ENCODE measurements around the gene EXOSC2. TPM values are rescaled to one million over a fixed set of nuclear protein-coding genes. Genes with fewer than 3 reads are reported as not detected.
A peak's percentile ranks its signal among the peaks of the same experiment; 100 is the strongest.

The EXOSC2 gene
- total and polyA plus RNA-seq, 2 of the 13 experiments (the other 11 are each of a cell fraction or from before 2014, with no cell fraction given) = 27.5 to 63.8 TPM

DNA sequence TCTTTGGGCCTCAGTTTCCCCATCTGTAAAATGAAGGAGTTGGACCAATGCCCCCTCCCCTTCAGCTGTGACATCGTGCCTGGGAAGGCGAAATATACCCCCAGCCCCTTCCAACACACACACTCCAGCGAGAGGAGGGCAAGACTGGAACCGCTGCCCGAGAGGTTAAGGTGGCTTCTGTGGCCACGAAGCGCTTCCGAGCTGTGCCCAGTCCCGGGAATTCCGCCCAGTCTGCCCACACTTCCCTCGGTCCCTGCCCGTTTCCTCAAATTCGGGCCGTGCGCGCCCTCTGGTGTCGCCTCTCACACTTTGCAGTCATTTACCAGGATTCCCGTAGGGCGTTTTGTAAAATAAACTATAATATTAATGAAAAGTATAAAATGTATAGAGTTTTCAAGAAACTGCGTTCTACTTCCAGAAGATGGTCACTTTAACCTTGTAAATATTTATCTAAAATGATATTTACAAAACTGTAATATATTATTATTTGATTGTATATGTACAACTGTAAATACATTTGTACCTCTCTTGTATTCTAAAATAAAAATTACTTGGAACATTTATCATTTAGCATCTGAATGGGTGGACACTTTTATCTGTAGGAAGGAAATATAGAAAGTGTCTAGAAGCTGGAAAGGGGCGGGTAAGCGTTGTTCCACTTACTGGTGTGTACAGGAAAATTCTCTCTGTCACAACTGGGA lies 11.0 kb upstream of the EXOSC2 start (continued):
- TF ChIP-seq, protein P1, sequence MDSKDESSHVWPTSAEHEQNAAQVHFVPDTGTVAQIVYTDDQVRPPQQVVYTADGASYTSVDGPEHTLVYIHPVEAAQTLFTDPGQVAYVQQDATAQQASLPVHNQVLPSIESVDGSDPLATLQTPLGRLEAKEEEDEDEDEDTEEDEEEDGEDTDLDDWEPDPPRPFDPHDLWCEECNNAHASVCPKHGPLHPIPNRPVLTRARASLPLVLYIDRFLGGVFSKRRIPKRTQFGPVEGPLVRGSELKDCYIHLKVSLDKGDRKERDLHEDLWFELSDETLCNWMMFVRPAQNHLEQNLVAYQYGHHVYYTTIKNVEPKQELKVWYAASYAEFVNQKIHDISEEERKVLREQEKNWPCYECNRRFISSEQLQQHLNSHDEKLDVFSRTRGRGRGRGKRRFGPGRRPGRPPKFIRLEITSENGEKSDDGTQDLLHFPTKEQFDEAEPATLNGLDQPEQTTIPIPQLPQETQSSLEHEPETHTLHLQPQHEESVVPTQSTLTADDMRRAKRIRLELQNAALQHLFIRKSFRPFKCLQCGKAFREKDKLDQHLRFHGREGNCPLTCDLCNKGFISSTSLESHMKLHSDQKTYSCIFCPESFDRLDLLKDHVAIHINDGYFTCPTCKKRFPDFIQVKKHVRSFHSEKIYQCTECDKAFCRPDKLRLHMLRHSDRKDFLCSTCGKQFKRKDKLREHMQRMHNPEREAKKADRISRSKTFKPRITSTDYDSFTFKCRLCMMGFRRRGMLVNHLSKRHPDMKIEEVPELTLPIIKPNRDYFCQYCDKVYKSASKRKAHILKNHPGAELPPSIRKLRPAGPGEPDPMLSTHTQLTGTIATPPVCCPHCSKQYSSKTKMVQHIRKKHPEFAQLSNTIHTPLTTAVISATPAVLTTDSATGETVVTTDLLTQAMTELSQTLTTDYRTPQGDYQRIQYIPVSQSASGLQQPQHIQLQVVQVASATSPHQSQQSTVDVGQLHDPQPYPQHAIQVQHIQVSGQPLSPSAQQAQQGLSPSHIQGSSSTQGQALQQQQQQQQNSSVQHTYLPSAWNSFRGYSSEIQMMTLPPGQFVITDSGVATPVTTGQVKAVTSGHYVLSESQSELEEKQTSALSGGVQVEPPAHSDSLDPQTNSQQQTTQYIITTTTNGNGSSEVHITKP (CRISPR knock-in tag; IDR thresholded peaks at IDR 0.05; ENCODE audit: low read depth) = no peak
- TF ChIP-seq ZMYM4 (CRISPR knock-in tag; IDR thresholded peaks at IDR 0.05) (no peak), CBFB (CRISPR knock-in tag; IDR thresholded peaks at IDR 0.05) (no peak), POGZ (CRISPR knock-in tag; IDR thresholded peaks at IDR 0.05) (no peak), GTF2F1 (IDR thresholded peaks at IDR 0.05; ENCODE audit: low read length) (no peak), ZNF207 (IDR thresholded peaks at IDR 0.05; ENCODE audit: borderline replicate concordance) (no peak), MYNN (CRISPR knock-in tag; IDR thresholded peaks at IDR 0.05; ENCODE audit: low read depth) (no peak), RFXAP (CRISPR knock-in tag; IDR thresholded peaks at IDR 0.05; ENCODE audit: borderline replicate concordance) (0 out of 2 replicates have a peak, but pooled peaks have one; percentile 42), ARNT2 (CRISPR knock-in tag; IDR thresholded peaks at IDR 0.05; ENCODE audit: low read depth) (no peak), RAD21 (CRISPR knock-in tag; IDR thresholded peaks at IDR 0.05) (peak; percentile 74), ZNF432 (CRISPR knock-in tag; IDR thresholded peaks at IDR 0.05; ENCODE audit: borderline replicate concordance) (no peak), ZNF34 (CRISPR knock-in tag; IDR thresholded peaks at IDR 0.05; ENCODE audit: borderline replicate concordance) (no peak), ZNF510 (CRISPR knock-in tag; IDR thresholded peaks at IDR 0.05; ENCODE audit: low read depth) (no peak), MAZ (IDR thresholded peaks at IDR 0.05; ENCODE audit: borderline replicate concordance, low read depth, low read length) (no peak), MAZ (CRISPR knock-in tag; IDR thresholded peaks at IDR 0.05; ENCODE audit: low read depth) (no peak; the same call in 1 of the 2 replicates), SSRP1 (CRISPR knock-in tag; IDR thresholded peaks at IDR 0.05) (no peak), KLF12 (CRISPR knock-in tag; IDR thresholded peaks at IDR 0.05; ENCODE audit: borderline replicate concordance) (no peak), YEATS4 (CRISPR knock-in tag; IDR thresholded peaks at IDR 0.05; ENCODE audit: borderline replicate concordance) (no peak), NFKB2 (CRISPR knock-in tag; IDR thresholded peaks at IDR 0.05; ENCODE audit: borderline replicate concordance) (no peak), TOPORS (CRISPR knock-in tag; IDR thresholded peaks at IDR 0.05) (0 out of 2 replicates have a peak, but pooled peaks have one; percentile 39), ZNF83 (CRISPR knock-in tag; IDR thresholded peaks at IDR 0.05; ENCODE audit: borderline replicate concordance) (no peak)
- TF ChIP-seq, protein P2, sequence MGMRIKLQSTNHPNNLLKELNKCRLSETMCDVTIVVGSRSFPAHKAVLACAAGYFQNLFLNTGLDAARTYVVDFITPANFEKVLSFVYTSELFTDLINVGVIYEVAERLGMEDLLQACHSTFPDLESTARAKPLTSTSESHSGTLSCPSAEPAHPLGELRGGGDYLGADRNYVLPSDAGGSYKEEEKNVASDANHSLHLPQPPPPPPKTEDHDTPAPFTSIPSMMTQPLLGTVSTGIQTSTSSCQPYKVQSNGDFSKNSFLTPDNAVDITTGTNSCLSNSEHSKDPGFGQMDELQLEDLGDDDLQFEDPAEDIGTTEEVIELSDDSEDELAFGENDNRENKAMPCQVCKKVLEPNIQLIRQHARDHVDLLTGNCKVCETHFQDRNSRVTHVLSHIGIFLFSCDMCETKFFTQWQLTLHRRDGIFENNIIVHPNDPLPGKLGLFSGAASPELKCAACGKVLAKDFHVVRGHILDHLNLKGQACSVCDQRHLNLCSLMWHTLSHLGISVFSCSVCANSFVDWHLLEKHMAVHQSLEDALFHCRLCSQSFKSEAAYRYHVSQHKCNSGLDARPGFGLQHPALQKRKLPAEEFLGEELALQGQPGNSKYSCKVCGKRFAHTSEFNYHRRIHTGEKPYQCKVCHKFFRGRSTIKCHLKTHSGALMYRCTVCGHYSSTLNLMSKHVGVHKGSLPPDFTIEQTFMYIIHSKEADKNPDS (CRISPR knock-in tag; IDR thresholded peaks at IDR 0.05) = no peak
- TF ChIP-seq, protein P3, sequence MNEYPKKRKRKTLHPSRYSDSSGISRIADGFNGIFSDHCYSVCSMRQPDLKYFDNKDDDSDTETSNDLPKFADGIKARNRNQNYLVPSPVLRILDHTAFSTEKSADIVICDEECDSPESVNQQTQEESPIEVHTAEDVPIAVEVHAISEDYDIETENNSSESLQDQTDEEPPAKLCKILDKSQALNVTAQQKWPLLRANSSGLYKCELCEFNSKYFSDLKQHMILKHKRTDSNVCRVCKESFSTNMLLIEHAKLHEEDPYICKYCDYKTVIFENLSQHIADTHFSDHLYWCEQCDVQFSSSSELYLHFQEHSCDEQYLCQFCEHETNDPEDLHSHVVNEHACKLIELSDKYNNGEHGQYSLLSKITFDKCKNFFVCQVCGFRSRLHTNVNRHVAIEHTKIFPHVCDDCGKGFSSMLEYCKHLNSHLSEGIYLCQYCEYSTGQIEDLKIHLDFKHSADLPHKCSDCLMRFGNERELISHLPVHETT (CRISPR knock-in tag; conservative IDR thresholded peaks at IDR 0.05) = no peak
- TF ChIP-seq, protein P4, sequence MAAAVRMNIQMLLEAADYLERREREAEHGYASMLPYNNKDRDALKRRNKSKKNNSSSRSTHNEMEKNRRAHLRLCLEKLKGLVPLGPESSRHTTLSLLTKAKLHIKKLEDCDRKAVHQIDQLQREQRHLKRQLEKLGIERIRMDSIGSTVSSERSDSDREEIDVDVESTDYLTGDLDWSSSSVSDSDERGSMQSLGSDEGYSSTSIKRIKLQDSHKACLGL (CRISPR knock-in tag; IDR thresholded peaks at IDR 0.05) = no peak
